A375 (cell line): ENCODE measurements around the gene SHF. TPM values are rescaled to one million over a fixed set of nuclear protein-coding genes. Genes with fewer than 3 reads are reported as not detected.

ENCODE experiments used
- total RNA-seq: library from RNA; depleted of rRNA; stranded (reverse); fragments of >200 nt; shearing (Covaris generic); gene quantifications from 2 replicates; pipeline ENCODE4 v1.2.3, GENCODE V29; 2014; rRNA removed

SHF gene
- total RNA-seq: 7.3 and 8.8 TPM in 2 replicates

GRCh38 chr15:45187894-45188830, at the start of gene SHF:
SHF (minus strand) TSS chr15:45187966; CDS start chr15:45187951, 15 bp downstream.

DNA sequence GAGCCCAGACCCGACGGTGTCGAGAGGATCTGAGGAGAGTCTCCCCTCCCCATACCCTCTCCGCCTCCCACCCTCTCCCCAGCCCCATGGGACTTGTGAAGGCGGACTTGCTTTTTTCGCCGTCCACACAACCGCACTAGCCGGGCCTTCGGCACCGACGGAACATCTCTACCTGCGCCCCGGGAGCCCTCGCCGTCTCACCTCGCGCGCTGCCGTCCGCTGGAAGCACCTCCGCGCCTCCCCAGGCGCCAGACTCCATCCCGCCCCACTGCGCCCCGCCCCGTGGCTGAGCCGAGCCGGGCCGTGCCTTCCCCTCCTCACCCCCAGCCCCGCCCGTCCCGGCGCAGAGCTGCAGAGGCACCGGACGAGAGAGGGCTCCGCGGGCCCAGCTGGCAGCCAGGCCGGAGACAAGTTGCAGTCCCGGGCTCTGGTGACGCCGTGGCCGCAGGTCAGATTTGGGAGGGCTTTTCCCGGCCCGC, 58.1 kb downstream of the SHF start, which contains the start of the genes DUOX1 and DUOXA1:
TSS of gene DUOX1 (plus strand) at position 344 of the 479 bp plus-strand sequence. CDS start 1,973 bp downstream, outside the sequence.
TSS of gene DUOXA1 (minus strand) at position 229 of the 479 bp plus-strand sequence. CDS start 6,865 bp downstream, outside the sequence.

Other genes starting within 250 kb of the SHF start
- gene TERB2, start 231.3 kb downstream of the SHF start, total RNA-seq: not detected in 2 replicates
- 58.5 and 60.2 TPM in 2 replicates for gene SORD, start 164.8 kb downstream of the SHF start, total RNA-seq
- gene DUOX2, start 73.8 kb downstream of the SHF start, total RNA-seq: 0.08 TPM in 1 of 2 replicates, not detected in the other
- not detected in 2 replicates for gene DUOXA2, start 73.6 kb downstream of the SHF start, total RNA-seq
- not detected in 2 replicates for gene DUOXA1, start 58.1 kb downstream of the SHF start, total RNA-seq
- not detected in 2 replicates for gene DUOX1, start 58.0 kb downstream of the SHF start, total RNA-seq
- gene SLC28A2, start 64.3 kb upstream of the SHF start, total RNA-seq: not detected in 2 replicates
- gene GATM, start 190.6 kb upstream of the SHF start, total RNA-seq: 1.3 and 2.5 TPM in 2 replicates